K562 (cell line): ENCODE results near the gene TNFRSF11A. TPM values are rescaled to one million over a fixed set of nuclear protein-coding genes. Genes with fewer than 3 reads are reported as not detected.

Experiments used
- ATAC-seq: fragments of 200-7000 bp; cut with Tn5 transposase; 3 replicates; pipeline ENCODE4 v1.9.1; 2020; ENCODE audit warnings: moderate library complexity
- BruUV-seq: library from RNA; stranded (reverse); fragments of 400-500 nt; replicated peaks from 2 replicates; lab custom pipeline; 2021; lab: Mats Ljungman, UMichigan
- CTCF ChIA-PET: fragments of 300-600 bp; formaldehyde crosslinking; extraction: SDS; loops from one replicate; lab custom pipeline; 2021; ENCODE audit warnings: low intra/inter-chr PET ratio; lab: Yijun Ruan, JAX
- POLR2A ChIA-PET: fragments of 300-600, 350-650 bp; sonication (Branson Sonifier 250); formaldehyde crosslinking; extraction: SDS; loops from one replicate; lab custom pipeline; 2021; ENCODE audit warnings: antibody characterized with exemption, inconsistent platforms; lab: Yijun Ruan, JAX
- DNase-seq, 4 experiments: peaks; one replicate each; pipeline versions ENCODE4 v3.0.0 to v3.0.0-alpha.2; 2011 to 2018; ENCODE audit warnings: low spot score in 3 of 4, mixed read lengths in 3 of 4; ENCODE audit errors: extremely low read depth in 1 of 4
- FAIRE-seq: peaks from 2 replicates; lab custom pipeline; 2011; peaks lifted over from hg19 to GRCh38; lab: Jason Lieb, UNC
- H2AFZ ChIP-seq: 2 replicates; pipeline ENCODE4 v1.6.0; 2011; ENCODE audit warnings: low read depth, low read length, control low read depth, inconsistent platforms
- H3K27ac ChIP-seq: fragments of 200-600 bp; 3 replicates; pipeline ENCODE4 v1.8.0; 2011; ENCODE audit warnings: low read depth, mild to moderate bottlenecking, control low read depth, inconsistent platforms, low read length, moderate library complexity, mixed read lengths; ENCODE audit errors: extremely low read depth
- H3K27me3 ChIP-seq, 2 experiments: fragments of 300-600 bp in 1 of 2; 2 replicates in 1 of 2; 3 replicates in 1 of 2; pipeline versions ENCODE4 v1.6.0 to v1.8.0; 2011; ENCODE audit warnings: inconsistent platforms in 2 of 2, low read length in 2 of 2, mild to moderate bottlenecking in 1 of 2, mixed read lengths in 1 of 2, moderate library complexity in 1 of 2; ENCODE audit not compliant: control insufficient read depth in 2 of 2, insufficient read depth in 2 of 2
- H3K36me3 ChIP-seq: fragments of 300-600 bp; 3 replicates; pipeline ENCODE4 v1.8.0; 2011; ENCODE audit warnings: mild to moderate bottlenecking, low read length, inconsistent platforms; ENCODE audit not compliant: control insufficient read depth, insufficient read depth
- H3K4me1 ChIP-seq, 2 experiments: fragments of 200-600 bp in 1 of 2; replicated peaks in 1 of 2; 2 replicates in 1 of 2; 3 replicates in 1 of 2; pipeline versions ENCODE4 v1.5.1 to v1.8.0; 2011; ENCODE audit warnings: inconsistent platforms in 2 of 2, low read length in 2 of 2, mild to moderate bottlenecking in 1 of 2, mixed read lengths in 1 of 2, moderate library complexity in 1 of 2; ENCODE audit not compliant: control insufficient read depth in 2 of 2, insufficient read depth in 2 of 2
- H3K4me2 ChIP-seq: 2 replicates; pipeline ENCODE4 v1.6.1; 2011; ENCODE audit warnings: low read length, control low read depth, inconsistent platforms, mixed read lengths; ENCODE audit not compliant: insufficient read depth
- H3K4me3 ChIP-seq: fragments of 200-600 bp; sonication (generic), shearing (Covaris generic); 2 replicates; pipeline ENCODE4 v1.5.1; 2016; ENCODE audit warnings: control low read depth, inconsistent platforms
- H3K79me2 ChIP-seq: fragments of 200-600 bp; 3 replicates; pipeline ENCODE4 v1.8.0; 2011; ENCODE audit warnings: low read length, inconsistent platforms; ENCODE audit not compliant: control insufficient read depth, insufficient read depth
- H3K9ac ChIP-seq, 2 experiments: 2 replicates each; pipeline versions ENCODE4 v1.6.0 to v1.6.1; 2011; ENCODE audit warnings: low read depth in 2 of 2, low read length in 2 of 2, control low read depth in 1 of 2, inconsistent platforms in 1 of 2, mild to moderate bottlenecking in 1 of 2, mixed read lengths in 1 of 2; ENCODE audit not compliant: insufficient read depth in 1 of 2
- H3K9me1 ChIP-seq: one replicate; pipeline ENCODE4 v1.6.0; 2011; ENCODE audit warnings: inconsistent platforms, mild to moderate bottlenecking, low read length, moderate library complexity; ENCODE audit not compliant: control insufficient read depth, insufficient read depth
- H3K9me3 ChIP-seq: replicated peaks from 2 replicates; pipeline ENCODE4 v1.5.1; 2011; ENCODE audit warnings: low read depth, low read length, inconsistent platforms; ENCODE audit not compliant: control insufficient read depth, insufficient read depth
- H4K20me1 ChIP-seq: replicated peaks from 2 replicates; pipeline ENCODE4 v1.6.1; 2011; ENCODE audit warnings: low read length, inconsistent platforms, mixed read lengths; ENCODE audit not compliant: control insufficient read depth, insufficient read depth
- ARID3A ChIP-seq: IDR thresholded peaks from 2 replicates; pipeline ENCODE4 v1.6.1; 2012; ENCODE audit warnings: low read depth, low read length, improper control_type of control experiment, borderline replicate concordance
- EP300 ChIP-seq: IDR thresholded peaks from 2 replicates; pipeline ENCODE4 v1.6.1; 2012; ENCODE audit warnings: low read length, improper control_type of control experiment
- RBM25 ChIP-seq: fragments of 200-400 bp; formaldehyde crosslinking; IDR thresholded peaks from 2 replicates; pipeline ENCODE4 v1.6.1; 2018; ENCODE audit warnings: low read length, low read depth, moderate library complexity; ENCODE audit not compliant: severe bottlenecking
- WGBS: fragments of 100-300 bp; shearing (Covaris generic); methylation state at CpG from one replicate; pipeline ENCODE4 v1.1.6; 2016; ENCODE audit warnings: low coverage, mixed read lengths; ENCODE audit not compliant: insufficient coverage; ENCODE audit errors: missing lambda C conversion rate; 5-methylcytosine and 5-hydroxymethylcytosine counted together
- in situ Hi-C: fragments of 300-500 bp; cut with MboI; formaldehyde crosslinking; loops from 4 replicates; pipeline ENCODE4 v1.15.0; 2018; ENCODE audit warnings: inconsistent platforms, mixed read lengths
- intact Hi-C: fragments of 100-400 bp; cut with micrococcal nuclease; formaldehyde crosslinking; loops from 2 replicates; pipeline ENCODE4 v1.14.2; 2022
- polyA plus RNA-seq, 8 experiments: library from polyadenylated mRNA; depleted of rRNA in 4 of 8; stranded (reverse) in 5 of 8; unstranded in 3 of 8; fragments of >200 nt; fragmentation: Nextera tagmentation in 2 of 8; fragmentation: Illumina TruSeq in 1 of 8; extraction: Ambion mirVana in 2 of 8; extraction: Trizol in 1 of 8; gene quantifications; 2 replicates each; pipeline versions ENCODE4 v1.2.1 to v1.2.3, GENCODE V29; 2011 to 2014; ENCODE audit warnings: inconsistent platforms in 1 of 8, missing spikeins in 1 of 8
- total RNA-seq, 7 experiments: library from RNA; depleted of rRNA in 6 of 7; stranded (reverse); fragments of >200 nt in 6 of 7; fragmentation: Illumina TruSeq in 2 of 7; extraction: Trizol in 2 of 7; gene quantifications; 2 replicates each; pipeline versions ENCODE4 v1.2.1 to v1.2.3, GENCODE V29; 2011 to 2021; ENCODE audit warnings: low replicate concordance in 1 of 7

TNFRSF11A gene
- total and polyA plus RNA-seq, 9 of the 15 experiments (the other 6 are each of a cell fraction or from before 2014, with no cell fraction given): 0.03 to 0.06 (median 0.04) TPM; not detected in 6

- H4K20me1 ChIP-seq: no peaks in the 10 kb centered on the region
- H3K4me2 ChIP-seq: no peak overlapping the region
- no peak for TF ChIP-seq ARID3A
- no peak for TF ChIP-seq EP300
- TF ChIP-seq RBM25: peak; percentile 39
- ATAC-seq: no peak
- H3K9ac ChIP-seq: no peak overlapping the region
- H3K27me3 ChIP-seq: no peaks in the 10 kb centered on the region
- 0 out of 2 replicates have a peak overlapping the region, but pooled peaks have one; percentile 40 for H2AFZ ChIP-seq
- no peak overlapping the region for H3K4me3 ChIP-seq
- H3K9me3 ChIP-seq: no peaks in the 10 kb centered on the region
- intact Hi-C loops (no loop called here), in situ Hi-C loops (no loop called here)
- ChIA-PET CTCF (no interaction called here), POLR2A (interaction anchor here (0.6 to 1.7 kb wide), 5 partner anchors 9 to 451 kb away, joined by 3 to 5 read pairs (median 4); no protein-coding TSS in a partner anchor)
- H3K36me3 ChIP-seq: no peaks in the 10 kb centered on the region
- no TSS peak for BruUV-seq
- H3K9me1 ChIP-seq: no peaks in the 10 kb centered on the region
- FAIRE-seq: no peak
- WGBS: 77% methylated on average over 7 of the region's 7 CpGs
- peaks cover 8% of the 10 kb centered on the region in 2 experiments; a peak in 4 of 5 replicates for H3K4me1 ChIP-seq
- H3K27ac ChIP-seq: no peak overlapping the region
- H3K79me2 ChIP-seq: no peaks in the 10 kb centered on the region
- no peak for DNase-seq
Measured at GRCh38 chr18:62436636-62437234, 111.6 kb downstream of the TNFRSF11A start.
